Urothelium cell line (cell line): Measurements from ENCODE around the gene ABCC3.
A peak's percentile ranks its signal among the peaks of the same experiment; 100 is the strongest.
"Not testable (repeated sequence)": the region's sequence is repeated elsewhere in the genome, so short reads cannot be mapped to it uniquely, and the experiment has no call there.

Experiments
- DNase-seq: peaks from one replicate; pipeline ENCODE4 v3.0.0; 2011; ENCODE audit warnings: low spot score, mixed read lengths
- FAIRE-seq: peaks from 2 replicates; lab custom pipeline; 2011; peaks lifted over from hg19 to GRCh38; lab: Jason Lieb, UNC

Gene ABCC3

GRCh38 chr17:50697663-50698272, 63.1 kb downstream of the ABCC3 start:
- no peak for DNase-seq
- no peak for FAIRE-seq

GRCh38 chr17:50699410-50699809, 64.7 kb downstream of the ABCC3 start:
- DNase-seq, result no peak

GRCh38 chr17:50703162-50703561, 68.5 kb downstream of the ABCC3 start:
- FAIRE-seq, result no peak
- DNase-seq, result no peak

More at GRCh38 chr17:50699410-50699809, 64.7 kb downstream of the ABCC3 start:
- no peak for FAIRE-seq

GRCh38 chr17:50707289-50708049, 72.8 kb downstream of the ABCC3 start, which contains the start of gene ANKRD40:
Gene ANKRD40 (minus strand): TSS chr17:50707914. CDS start chr17:50707654, 260 bp downstream.
- DNase-seq, result peak; percentile 87
- no peak for FAIRE-seq

- DNase-seq (no peak), FAIRE-seq (no peak)
Measured at GRCh38 chr17:50708050-50709000, 73.6 kb downstream of the ABCC3 start.

- not testable (repeated sequence) for FAIRE-seq, DNase-seq
Measured at GRCh38 chr17:50709053-50709452, 74.4 kb downstream of the ABCC3 start.

- FAIRE-seq (no peak), DNase-seq (no peak)
Measured at GRCh38 chr17:50710025-50710424, 75.3 kb downstream of the ABCC3 start.

- FAIRE-seq, result no peak
- no peak for DNase-seq
Measured at GRCh38 chr17:50710650-50711049, 76.0 kb downstream of the ABCC3 start.

- no peak for FAIRE-seq
- no peak for DNase-seq
Measured at GRCh38 chr17:50712641-50713040, 78.0 kb downstream of the ABCC3 start.

- FAIRE-seq (no peak), DNase-seq (no peak)
Measured at GRCh38 chr17:50715471-50715870, 80.8 kb downstream of the ABCC3 start.

GRCh38 chr17:50719144-50719923, 84.7 kb downstream of the ABCC3 start, which contains the start of gene LUC7L3:
Gene LUC7L3 (plus strand): TSS chr17:50719603. CDS start chr17:50719733, 130 bp downstream.
- FAIRE-seq (peak; percentile 27), DNase-seq (peak; percentile 98)

GRCh38 chr17:50719924-50720794, 85.5 kb downstream of the ABCC3 start:
- FAIRE-seq (no peak), DNase-seq (no peak)

- no peak for DNase-seq
Measured at GRCh38 chr17:50721194-50722010, 86.7 kb downstream of the ABCC3 start.

GRCh38 chr17:50722746-50723145, 88.1 kb downstream of the ABCC3 start:
- FAIRE-seq (no peak), DNase-seq (no peak)

More at GRCh38 chr17:50721194-50722010, 86.7 kb downstream of the ABCC3 start:
- no peak for FAIRE-seq

GRCh38 chr17:50724622-50725021, 89.9 kb downstream of the ABCC3 start:
- FAIRE-seq, DNase-seq: not testable (repeated sequence)

GRCh38 chr17:50725769-50726655, 91.3 kb downstream of the ABCC3 start:
- no peak for FAIRE-seq
- DNase-seq, result no peak

- no peak for DNase-seq
Measured at GRCh38 chr17:50728112-50728429, 93.4 kb downstream of the ABCC3 start.

More at GRCh38 chr17:50728112-50728429, 93.4 kb downstream of the ABCC3 start:
- FAIRE-seq, result no peak
